Heart right ventricle (tissue), 16 donors: ENCODE results near the gene CTSZ. TPM values are rescaled to one million over a fixed set of nuclear protein-coding genes. Genes with fewer than 3 reads are reported as not detected.

ENCODE experiments used
- ATAC-seq, 8 donors: fragments of 200-7000 bp; cut with Tn5 transposase; one replicate each; pipeline ENCODE4 v1.9.1; 2020; ENCODE audit warnings: mild to moderate bottlenecking in 8 of 8, moderate library complexity in 8 of 8, moderate number of reproducible peaks in 1 of 8
- DNase-seq, 2 donors: peaks; one replicate each; pipeline ENCODE4 v3.0.0-alpha.2; 2020
- H3K27ac ChIP-seq, 10 donors: fragments of 200-600 bp; sonication (generic) in 2 of 10; one replicate each; pipeline versions ENCODE4 v1.5.0 to v1.8.0; 2020 to 2022; ENCODE audit warnings: mild to moderate bottlenecking in 3 of 10
- H3K27me3 ChIP-seq, 7 donors: fragments of 200-600 bp; one replicate each; pipeline ENCODE4 v1.8.0; 2021 to 2022; ENCODE audit warnings: mild to moderate bottlenecking in 2 of 7
- H3K36me3 ChIP-seq, 9 donors: fragments of 200-600 bp; sonication (generic) in 1 of 9; one replicate each; pipeline versions ENCODE4 v1.5.0 to v1.8.0; 2020 to 2022; ENCODE audit warnings: mild to moderate bottlenecking in 2 of 9
- H3K4me1 ChIP-seq, 9 donors: fragments of 200-600 bp; sonication (generic) in 1 of 9; one replicate each; pipeline versions ENCODE4 v1.5.0 to v1.8.0; 2020 to 2022; ENCODE audit warnings: mild to moderate bottlenecking in 4 of 9
- H3K4me3 ChIP-seq, 10 donors: fragments of 200-600 bp; sonication (generic) in 2 of 10; one replicate each; pipeline versions ENCODE4 v1.5.0 to v1.8.0; 2020 to 2022; ENCODE audit warnings: mild to moderate bottlenecking in 7 of 10, moderate library complexity in 2 of 10
- H3K9me3 ChIP-seq, 11 donors: fragments of 200-600 bp in 10 of 11; sonication (generic) in 2 of 11; one replicate each; pipeline versions ENCODE4 v1.5.0 to v1.8.0; 2013 to 2022; ENCODE audit warnings: mild to moderate bottlenecking in 2 of 11, control low read depth in 1 of 11, moderate library complexity in 1 of 11
- WGBS, 2 donors: extraction: QIAGEN DNeasy Blood & Tissue Kit; methylation state at CpG; one replicate each; pipeline ENCODE4 v1.1.7; 2013; ENCODE audit warnings: inconsistent platforms in 1 of 2; 5-methylcytosine and 5-hydroxymethylcytosine counted together
- intact Hi-C, 10 donors: fragments of 100-400 bp; cut with DNase I; formaldehyde crosslinking; loops; one replicate each; pipeline versions ENCODE4 v1.11.1 to v1.14.2; 2022
- polyA plus RNA-seq, 2 donors: library from polyadenylated mRNA; stranded (reverse); fragments of 200-250 nt; gene quantifications; one replicate each; pipeline ENCODE4 v1.2.3, GENCODE V29; 2013
- total RNA-seq, 10 donors: library from RNA; stranded (reverse); fragmentation: NEBNext Ultra II Directional in 3 of 10; extraction: Animal tissue kit (Norgen Biotek cat#: 25700) in 3 of 10; gene quantifications; one replicate each; pipeline versions ENCODE4 v1.2.1 to v1.2.4, GENCODE V29; 2021 to 2023
- TF ChIP-seq, protein P1 (sequence below), 9 donors: fragments of 200-600 bp; sonication (generic) in 2 of 9; IDR thresholded peaks; one replicate each; pipeline versions ENCODE4 v1.5.0 to v1.8.0; 2021 to 2022; ENCODE audit warnings: antibody characterized with exemption in 9 of 9, mild to moderate bottlenecking in 5 of 9, moderate library complexity in 1 of 9
- donor health status: Arrhythmogenic right ventricular cardiomyopathy.
- donor health status: ischemic (EF 13 %, LVEDD 7.1; RV severe dilation, severe dysfunction).
- donor health status: healthy with polysubstance abuse.
- donor health status: DM: no; HTN: yes; CAD: no.
- donor health status: DM: no; HTN: no; CAD: no.
- donor health status: ischemic (EF 25% LVEDD 6.9; RV normal size, moderate dysfunction).
- donor health status: ischemic (EF 25% LVEDD 5.7; RV mildly dilated, moderate dysfunction).
- donor health status: healthy.
- donor health status: DM: yes; HTN: yes; CAD: no.
- donor health status: Ischemic cardiomyopathy.
- donor health status: ischemic (EF 35%, LVEDD 5.7; RV mildly dilated, moderate dysfunction).
- donor health status: nonischemic (EF 11% LVEDD 7.7; RV severe dilation, severe dysfunction).
- donor health status: DM: yes; HTN: yes; CAD: no.
- donor health status: PGD.
- donor health status: ischemic (EF 29% LVEDD 5.4; RV normal size, mild dysfunction).
- donor health status: nonischemic (EF 23%, LVEDD 6.1; RV moderate dilation, normal function).

Gene CTSZ
- total and polyA plus RNA-seq, 12 donors, result 83.9 to 278 (median 124) TPM

DNA sequence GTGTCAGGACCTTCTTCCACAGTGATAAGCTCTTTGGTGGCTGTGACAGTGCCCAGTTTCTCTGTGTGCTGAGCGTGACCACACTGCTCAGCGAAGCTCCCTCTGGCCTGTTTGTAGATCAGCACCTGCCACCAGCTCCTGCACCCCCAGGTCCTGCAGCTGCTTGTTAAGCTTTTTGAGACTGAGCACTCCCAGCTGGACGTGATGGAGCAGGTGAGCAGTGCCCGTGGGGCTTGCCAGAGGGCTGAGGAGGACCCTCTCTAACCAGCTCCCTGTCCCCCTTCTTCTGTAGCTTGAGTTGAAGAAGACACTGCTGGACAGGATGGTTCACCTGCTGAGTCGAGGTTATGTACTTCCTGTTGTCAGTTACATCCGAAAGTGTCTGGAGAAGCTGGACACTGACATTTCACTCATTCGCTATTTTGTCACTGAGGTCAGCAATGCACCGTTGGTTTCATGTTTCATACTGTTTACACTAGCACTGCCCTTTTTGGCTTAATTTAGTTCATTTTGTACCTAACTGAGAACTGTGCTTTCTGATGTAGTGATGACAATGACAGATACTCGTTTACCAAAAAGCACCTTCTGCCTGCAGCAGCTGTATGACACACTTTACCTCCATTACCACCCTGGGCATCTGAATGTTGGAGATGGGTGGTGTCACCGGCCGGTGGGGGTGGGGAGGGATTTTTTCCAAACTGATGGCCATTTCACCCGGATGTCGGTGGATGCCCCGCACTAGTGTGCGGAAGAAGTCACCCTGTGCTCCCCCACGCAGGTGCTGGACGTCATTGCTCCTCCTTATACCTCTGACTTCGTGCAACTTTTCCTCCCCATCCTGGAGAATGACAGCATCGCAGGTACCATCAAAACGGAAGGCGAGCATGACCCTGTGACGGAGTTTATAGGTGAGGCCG, 13.5 kb downstream of the CTSZ start:
- Histone ChIP-seq H3K36me3 (peaks cover 0 to 100% (median 83%) of the 10 kb centered on the region in 9 donors), H3K4me3 (no peak overlapping the region), H3K4me1 (peaks cover 0 to 13% (median 4%) of the 10 kb centered on the region in 9 donors), H3K27ac (peak overlapping the region in 1 of 10 donors; percentile 6), H3K27me3 (no peaks in the 10 kb centered on the region), H3K9me3 (no peaks in the 10 kb centered on the region)
- intact Hi-C loops, result loop anchor here in 1 of 10 donors (10.0 kb wide), 1 partner anchor 339 kb away; the partner anchor contains the start of gene STX16
- TF ChIP-seq, protein P1, sequence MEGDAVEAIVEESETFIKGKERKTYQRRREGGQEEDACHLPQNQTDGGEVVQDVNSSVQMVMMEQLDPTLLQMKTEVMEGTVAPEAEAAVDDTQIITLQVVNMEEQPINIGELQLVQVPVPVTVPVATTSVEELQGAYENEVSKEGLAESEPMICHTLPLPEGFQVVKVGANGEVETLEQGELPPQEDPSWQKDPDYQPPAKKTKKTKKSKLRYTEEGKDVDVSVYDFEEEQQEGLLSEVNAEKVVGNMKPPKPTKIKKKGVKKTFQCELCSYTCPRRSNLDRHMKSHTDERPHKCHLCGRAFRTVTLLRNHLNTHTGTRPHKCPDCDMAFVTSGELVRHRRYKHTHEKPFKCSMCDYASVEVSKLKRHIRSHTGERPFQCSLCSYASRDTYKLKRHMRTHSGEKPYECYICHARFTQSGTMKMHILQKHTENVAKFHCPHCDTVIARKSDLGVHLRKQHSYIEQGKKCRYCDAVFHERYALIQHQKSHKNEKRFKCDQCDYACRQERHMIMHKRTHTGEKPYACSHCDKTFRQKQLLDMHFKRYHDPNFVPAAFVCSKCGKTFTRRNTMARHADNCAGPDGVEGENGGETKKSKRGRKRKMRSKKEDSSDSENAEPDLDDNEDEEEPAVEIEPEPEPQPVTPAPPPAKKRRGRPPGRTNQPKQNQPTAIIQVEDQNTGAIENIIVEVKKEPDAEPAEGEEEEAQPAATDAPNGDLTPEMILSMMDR (IDR thresholded peaks at IDR 0.05), result no peak
- no peak for DNase-seq
- 89 to 92% methylated on average over 23 of the region's 23 CpGs for WGBS, 2 donors
- peak in 2 of 8 donors; percentile 15 to 18 for ATAC-seq

DNA sequence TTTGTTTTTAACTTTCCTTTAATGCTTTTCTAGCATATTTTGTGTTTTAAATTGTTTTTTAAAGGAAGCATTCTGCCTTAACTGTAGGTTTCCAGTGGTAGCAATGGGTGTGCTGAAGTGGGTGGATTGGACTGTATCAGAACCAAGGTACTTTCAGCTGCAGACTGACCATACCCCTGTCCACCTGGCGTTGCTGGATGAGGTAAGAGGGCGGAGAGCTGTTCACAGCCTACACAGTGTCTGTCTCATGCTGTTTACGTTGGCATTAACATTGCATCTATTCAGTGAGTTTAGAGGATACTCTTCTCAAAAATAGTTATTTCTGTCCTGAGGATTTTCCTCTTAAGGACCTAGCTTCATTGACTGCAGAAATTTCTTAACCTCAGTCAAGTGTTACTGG, 14.1 kb downstream of the CTSZ start:
- H3K4me1 ChIP-seq, result peaks cover 0 to 13% (median 4%) of the 10 kb centered on the region in 9 donors
- intact Hi-C loops, result loop anchor here in 1 of 10 donors (10.0 kb wide), 1 partner anchor 338 kb away; the partner anchor contains the start of gene STX16
- ATAC-seq (no peak), DNase-seq (no peak)
- H3K9me3 ChIP-seq, result no peaks in the 10 kb centered on the region
- TF ChIP-seq, protein P1 (IDR thresholded peaks at IDR 0.05), result no peak
- peak overlapping the region in 1 of 10 donors; percentile 6 for H3K27ac ChIP-seq
- peaks cover 0 to 100% (median 85%) of the 10 kb centered on the region in 9 donors for H3K36me3 ChIP-seq
- H3K4me3 ChIP-seq, result no peak overlapping the region
- no peaks in the 10 kb centered on the region for H3K27me3 ChIP-seq
- 68 to 92% methylated on average over 3 of the region's 3 CpGs for WGBS, 2 donors

- H3K27ac ChIP-seq, result peak overlapping the region in 1 of 10 donors; percentile 0
- 79 to 80% methylated on average over 9 of the region's 9 CpGs for WGBS, 2 donors
- intact Hi-C loops, result loop anchor here in 1 of 10 donors (10.0 kb wide), 1 partner anchor 337 kb away; the partner anchor contains the start of gene STX16
- H3K27me3 ChIP-seq, result no peaks in the 10 kb centered on the region
- peaks cover 0 to 13% (median 4%) of the 10 kb centered on the region in 9 donors for H3K4me1 ChIP-seq
- H3K4me3 ChIP-seq, result no peak overlapping the region
- TF ChIP-seq, protein P1 (IDR thresholded peaks at IDR 0.05), result no peak
- DNase-seq (no peak), ATAC-seq (no peak)
- H3K36me3 ChIP-seq, result peaks cover 3 to 100% (median 86%) of the 10 kb centered on the region in 9 donors
- H3K9me3 ChIP-seq, result no peaks in the 10 kb centered on the region
These were observed 15.3 kb downstream of the CTSZ start for GRCh38 chr20:58991715-58992114.

GRCh38 chr20:58990651-58991445, 16.2 kb downstream of the CTSZ start:
- no peak for DNase-seq
- no peak for ATAC-seq
- 93 to 95% methylated on average over 14 of the region's 14 CpGs for WGBS, 2 donors
- TF ChIP-seq, protein P1 (IDR thresholded peaks at IDR 0.05), result no peak
- Histone ChIP-seq H3K27ac (no peak overlapping the region), H3K4me3 (no peak overlapping the region), H3K27me3 (no peaks in the 10 kb centered on the region), H3K9me3 (no peaks in the 10 kb centered on the region), H3K4me1 (peaks cover 0 to 13% (median 4%) of the 10 kb centered on the region in 9 donors), H3K36me3 (peaks cover 3 to 100% (median 85%) of the 10 kb centered on the region in 9 donors)
- intact Hi-C loops, result loop anchor here in 1 of 10 donors (10.0 kb wide), 1 partner anchor 336 kb away; the partner anchor contains the start of gene STX16
